ENCODE data around the gene LAP3. TPM values are rescaled to one million over a fixed set of nuclear protein-coding genes. Genes with fewer than 3 reads are reported as not detected.

The LAP3 gene
- total RNA-seq, 2 experiments from 2014 or later = 101 to 111 TPM

GRCh38 chr4:17614416-17615299 is 37.7 kb downstream of the LAP3 start, which contains the start of gene MED28:
TSS of gene MED28 (plus strand) at chr4:17614641. CDS start at chr4:17614655, 14 bp downstream.
- Histone ChIP-seq H2AFZ (ENCODE audit: low read length) (peak within 1 kb of the TSS; percentile 95), H3K9me2 (ENCODE audit: insufficient read depth, low read length) (no peaks in the 10 kb centered on the region), H3K4me2 (ENCODE audit: low read length) (peak within 1 kb of the TSS; percentile 90), H3K36me3 (ENCODE audit: insufficient read depth, low read length) (peaks cover 39% of the 10 kb centered on the region), H4K20me1 (ENCODE audit: insufficient read depth, low read length) (peaks cover 13% of the 10 kb centered on the region; the same call in 1 of the 2 replicates), H3K9me3 (ENCODE audit: low read length) (no peaks in the 10 kb centered on the region), H3K4me1 (ENCODE audit: insufficient read depth, low read length, poor library complexity, severe bottlenecking) (peaks cover 32% of the 10 kb centered on the region), H3K27ac (ENCODE audit: low read depth, low read length, poor library complexity, severe bottlenecking) (peak within 1 kb of the TSS; percentile 52), H3K79me2 (ENCODE audit: insufficient read depth, low read depth, low read length) (peaks cover 57% of the 10 kb centered on the region), H3K4me3 (ENCODE audit: low read depth, low read length, poor library complexity, severe bottlenecking) (peak within 1 kb of the TSS; percentile 88)
- POLR2A ChIA-PET = interaction anchor here (0.8 to 2.6 kb wide), 17 partner anchors 9 to 64 kb away, joined by 3 to 19 read pairs (median 5); partner anchors contain the start of gene LAP3
- CTCF ChIA-PET (ENCODE audit: unreplicated experiment) = interaction anchor here (0.6 kb wide), 1 partner anchor 110 kb away, joined by 3 read pairs; no protein-coding TSS in a partner anchor
- intact Hi-C loops (cut with micrococcal nuclease; ENCODE audit: unreplicated experiment) = loop anchor here (1.0 kb wide), 3 partner anchors 19 to 196 kb away; partner anchors contain the start of genes DCAF16 and NCAPG
- peak; percentile 98 for DNase-seq (ENCODE audit: low spot score)
- no peak for TF ChIP-seq EZH2phosphoT487 (IDR thresholded peaks at IDR 0.05; ENCODE audit: borderline replicate concordance, low read depth, low read length)
- no peak for TF ChIP-seq CTCF (conservative IDR thresholded peaks at IDR 0.05; ENCODE audit: low read length)
- TSS peak; percentile 93 for BruUV-seq (replicated peaks)

- Histone ChIP-seq H3K9me2 (ENCODE audit: insufficient read depth, low read length) (no peaks in the 10 kb centered on the region), H3K4me3 (ENCODE audit: low read depth, low read length, poor library complexity, severe bottlenecking) (peak overlapping the region; percentile 27), H3K9me3 (ENCODE audit: low read length) (no peaks in the 10 kb centered on the region), H3K4me2 (ENCODE audit: low read length) (peak overlapping the region; percentile 90), H3K79me2 (ENCODE audit: insufficient read depth, low read depth, low read length) (peaks cover 61% of the 10 kb centered on the region), H3K27ac (ENCODE audit: low read depth, low read length, poor library complexity, severe bottlenecking) (no peak overlapping the region), H2AFZ (ENCODE audit: low read length) (no peak overlapping the region), H3K36me3 (ENCODE audit: insufficient read depth, low read length) (peaks cover 49% of the 10 kb centered on the region), H4K20me1 (ENCODE audit: insufficient read depth, low read length) (peaks cover 13% of the 10 kb centered on the region; the same call in 1 of the 2 replicates), H3K4me1 (ENCODE audit: insufficient read depth, low read length, poor library complexity, severe bottlenecking) (peaks cover 32% of the 10 kb centered on the region)
- ChIA-PET CTCF (ENCODE audit: unreplicated experiment) (no interaction called here), POLR2A (interaction anchor here (1.3 kb wide), 2 partner anchors 21 to 42 kb away, joined by 3 to 5 read pairs; no protein-coding TSS in a partner anchor)
- TF ChIP-seq EZH2phosphoT487 (IDR thresholded peaks at IDR 0.05; ENCODE audit: borderline replicate concordance, low read depth, low read length) = no peak
- no peak for TF ChIP-seq CTCF (conservative IDR thresholded peaks at IDR 0.05; ENCODE audit: low read length)
- no peak for DNase-seq (ENCODE audit: low spot score)
- BruUV-seq (replicated peaks) = TSS peak; percentile 47
- intact Hi-C loops (cut with micrococcal nuclease; ENCODE audit: unreplicated experiment) = no loop called here
Measured at GRCh38 chr4:17616283-17616682, 39.3 kb downstream of the LAP3 start.
